HG03039 (cell line): ENCODE measurements around the gene HDHD2.

ENCODE experiments used
- ATAC-seq: cut with Tn5 transposase; IDR thresholded peaks from one replicate; pipeline ENCODE4 v1.9.1; 2021; ENCODE audit warnings: mild to moderate bottlenecking, moderate library complexity; ENCODE audit not compliant: unreplicated experiment

The HDHD2 gene

GRCh38 chr18:47075098-47075883 is 75.0 kb downstream of the HDHD2 start:
- ATAC-seq: no peak

DNA sequence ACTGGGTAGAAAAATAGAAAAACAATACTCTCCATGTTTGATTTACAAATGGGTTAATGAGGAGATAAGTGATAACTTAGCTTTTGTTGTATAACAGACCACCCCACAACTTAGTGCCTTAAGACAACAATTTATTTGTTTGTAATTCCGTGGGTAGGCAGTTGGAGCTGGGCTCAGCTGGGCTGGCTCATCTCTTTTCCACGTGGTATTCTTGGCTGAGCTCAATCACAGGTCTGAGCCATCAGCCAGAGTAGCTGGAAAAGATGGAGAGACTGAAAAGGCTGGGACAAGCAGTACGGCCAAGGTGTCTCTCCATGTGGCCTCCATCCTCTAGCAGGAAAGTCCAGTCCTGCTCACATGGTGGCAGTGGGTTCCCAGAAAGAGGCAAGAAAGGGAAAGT is 82.7 kb downstream of the HDHD2 start:
- ATAC-seq: no peak

- no peak for ATAC-seq
Measured at GRCh38 chr18:47063096-47063495, 87.2 kb downstream of the HDHD2 start.

- ATAC-seq: no peak
Measured at GRCh38 chr18:47062471-47062870, 87.8 kb downstream of the HDHD2 start.
